Aorta (tissue), 4 donors: ENCODE measurements around the gene SUCLA2. TPM values are rescaled to one million over a fixed set of nuclear protein-coding genes. Genes with fewer than 3 reads are reported as not detected.

Experiments used
- polyA plus RNA-seq, 2 donors: library from polyadenylated mRNA; stranded (reverse); fragments of 200-250 nt; gene quantifications; one replicate each; pipeline ENCODE4 v1.2.3, GENCODE V29; 2013
- total RNA-seq, 2 donors: library from RNA; stranded (reverse); fragmentation: NEBNext Ultra II Directional; extraction: Animal tissue kit (Norgen Biotek cat#: 25700); gene quantifications; one replicate each; pipeline ENCODE4 v1.2.1, GENCODE V29; 2021
- donor health status: healthy with polysubstance abuse.
- donor health status: Bipolar disorder and iron deficiency.
- donor health status: DM: no; HTN: no; CAD: no.
- donor health status: DM: yes; HTN: yes; CAD: no.

The SUCLA2 gene
- total and polyA plus RNA-seq, 4 donors, result 33.7 to 42.0 (median 37.3) TPM

Other genes starting within 250 kb of the SUCLA2 start
- gene NUDT15, start 36.5 kb upstream of the SUCLA2 start, total RNA-seq, result 1 to 10 TPM; 5.7 to 6.6 TPM
- 10 to 100 TPM in 1 of 2 donors, 1 to 10 TPM in 1; 9.7 to 13.4 TPM for gene NUDT15, start 36.5 kb upstream of the SUCLA2 start, polyA plus RNA-seq
- gene MED4, start 93.8 kb upstream of the SUCLA2 start, total RNA-seq, result 10 to 100 TPM; 46.1 to 46.9 TPM
- 10 to 100 TPM; 55.2 to 55.3 TPM for gene MED4, start 93.8 kb upstream of the SUCLA2 start, polyA plus RNA-seq
- 100 to 1,000 TPM; 549 to 771 TPM for gene ITM2B, start 231.9 kb upstream of the SUCLA2 start, total RNA-seq
- 100 to 1,000 TPM; 371 to 929 TPM for gene ITM2B, start 231.9 kb upstream of the SUCLA2 start, polyA plus RNA-seq